H1 (cell line): Measurements from ENCODE around the gene SUMF2.
"Not testable (repeated sequence)": the region's sequence is repeated elsewhere in the genome, so short reads cannot be mapped to it uniquely, and the experiment has no call there.

Experiments
- EP300 ChIP-seq, 2 experiments: IDR thresholded peaks; 1 replicate in 1 of 2; 2 replicates in 1 of 2; pipeline ENCODE4 v1.6.1; 2011 to 2012; ENCODE audit warnings: low read depth in 2 of 2, low read length in 2 of 2, mild to moderate bottlenecking in 2 of 2, borderline replicate concordance in 1 of 2, inconsistent platforms in 1 of 2, moderate library complexity in 1 of 2
- EZH2 ChIP-seq: fragments of 200-600 bp; sonication (generic); IDR thresholded peaks from 2 replicates; pipeline ENCODE4 v1.7.1; 2012; ENCODE audit warnings: low read depth, mild to moderate bottlenecking, moderate library complexity, low read length, inconsistent platforms; ENCODE audit not compliant: severe bottlenecking
- HDAC2 ChIP-seq, 2 experiments: fragments of 300-600 bp in 1 of 2; sonication (generic) in 1 of 2; IDR thresholded peaks; 2 replicates each; pipeline ENCODE4 v1.6.1; 2011 to 2012; ENCODE audit warnings: low read depth in 2 of 2, low read length in 2 of 2, mild to moderate bottlenecking in 2 of 2, moderate library complexity in 2 of 2, borderline replicate concordance in 1 of 2, inconsistent platforms in 1 of 2
- JUN ChIP-seq: IDR thresholded peaks from 2 replicates; pipeline ENCODE4 v1.6.1; 2011; ENCODE audit warnings: low read depth, mild to moderate bottlenecking, improper control_type of control experiment, low read length
- POLR2A ChIP-seq, 2 experiments: IDR thresholded peaks; 1 replicate in 1 of 2; 2 replicates in 1 of 2; pipeline ENCODE4 v1.6.1; 2011; ENCODE audit warnings: low read depth in 2 of 2, low read length in 2 of 2, mild to moderate bottlenecking in 2 of 2; ENCODE audit errors: control extremely low read depth in 1 of 2
- SAP30 ChIP-seq: fragments of 300-600 bp; sonication (generic); IDR thresholded peaks from 2 replicates; pipeline ENCODE4 v1.7.1; 2012; ENCODE audit warnings: low read length, moderate library complexity, mild to moderate bottlenecking, inconsistent platforms; ENCODE audit not compliant: insufficient read depth, insufficient replicate concordance
- SUZ12 ChIP-seq: fragments of 200-600 bp; sonication (generic); IDR thresholded peaks from 2 replicates; pipeline ENCODE4 v1.6.1; 2012; ENCODE audit warnings: mild to moderate bottlenecking, inconsistent platforms, low read length, moderate library complexity, mixed read lengths
- TF ChIP-seq, protein P1 (sequence below), 3 experiments: IDR thresholded peaks; 1 replicate in 2 of 3; 2 replicates in 1 of 3; pipeline versions ENCODE4 v1.5.1 to v1.6.1; 2011; ENCODE audit warnings: low read length in 3 of 3, mild to moderate bottlenecking in 3 of 3, inconsistent platforms in 2 of 3, low read depth in 1 of 3, moderate library complexity in 1 of 3; ENCODE audit not compliant: insufficient read depth in 1 of 3; ENCODE audit errors: control extremely low read depth in 1 of 3
- TF ChIP-seq, protein P2 (sequence below): IDR thresholded peaks from 2 replicates; pipeline ENCODE4 v1.6.1; 2012; ENCODE audit warnings: low read length, inconsistent platforms

DNA sequence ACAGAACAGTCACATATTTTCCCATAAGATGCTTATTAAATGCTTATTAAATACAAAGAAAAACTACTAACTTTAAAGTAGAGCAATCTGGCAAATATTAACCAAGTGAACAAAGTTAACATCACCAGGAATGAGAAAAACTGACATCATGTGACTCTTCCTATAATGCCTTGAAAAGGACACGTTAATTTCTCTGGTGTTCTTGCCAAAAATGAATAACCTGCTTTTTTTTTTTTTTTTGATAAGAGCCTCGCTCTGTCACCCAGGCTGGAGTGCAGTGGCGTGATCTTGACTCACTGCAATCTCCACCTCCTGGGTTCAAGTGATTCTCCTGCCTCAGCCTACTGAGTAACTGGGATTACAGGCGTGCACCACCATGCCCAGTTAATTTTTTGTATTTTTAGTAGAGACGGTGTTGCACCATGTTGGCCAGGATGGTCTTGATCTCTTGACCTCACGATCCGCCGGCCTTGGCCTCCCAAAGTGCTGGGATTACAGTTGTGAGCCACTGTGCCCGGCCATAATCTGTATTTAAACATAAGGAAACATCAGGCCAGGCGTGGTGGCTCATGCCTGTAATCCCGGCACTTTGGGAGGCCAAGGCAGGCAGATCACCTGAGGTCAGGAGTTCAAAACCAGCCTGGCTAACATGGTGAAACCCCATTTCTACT is 16.5 kb upstream of the SUMF2 start:
- TF ChIP-seq, protein P1, sequence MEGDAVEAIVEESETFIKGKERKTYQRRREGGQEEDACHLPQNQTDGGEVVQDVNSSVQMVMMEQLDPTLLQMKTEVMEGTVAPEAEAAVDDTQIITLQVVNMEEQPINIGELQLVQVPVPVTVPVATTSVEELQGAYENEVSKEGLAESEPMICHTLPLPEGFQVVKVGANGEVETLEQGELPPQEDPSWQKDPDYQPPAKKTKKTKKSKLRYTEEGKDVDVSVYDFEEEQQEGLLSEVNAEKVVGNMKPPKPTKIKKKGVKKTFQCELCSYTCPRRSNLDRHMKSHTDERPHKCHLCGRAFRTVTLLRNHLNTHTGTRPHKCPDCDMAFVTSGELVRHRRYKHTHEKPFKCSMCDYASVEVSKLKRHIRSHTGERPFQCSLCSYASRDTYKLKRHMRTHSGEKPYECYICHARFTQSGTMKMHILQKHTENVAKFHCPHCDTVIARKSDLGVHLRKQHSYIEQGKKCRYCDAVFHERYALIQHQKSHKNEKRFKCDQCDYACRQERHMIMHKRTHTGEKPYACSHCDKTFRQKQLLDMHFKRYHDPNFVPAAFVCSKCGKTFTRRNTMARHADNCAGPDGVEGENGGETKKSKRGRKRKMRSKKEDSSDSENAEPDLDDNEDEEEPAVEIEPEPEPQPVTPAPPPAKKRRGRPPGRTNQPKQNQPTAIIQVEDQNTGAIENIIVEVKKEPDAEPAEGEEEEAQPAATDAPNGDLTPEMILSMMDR (IDR thresholded peaks at IDR 0.05; ENCODE audit: control extremely low read depth in 1 of 3, insufficient read depth in 1 of 3, low read depth in 1 of 3, low read length in 3 of 3): not testable (repeated sequence)
- TF ChIP-seq SAP30; EZH2; SUZ12; HDAC2 (IDR thresholded peaks at IDR 0.05; ENCODE audit: borderline replicate concordance in 1 of 2, low read depth in 2 of 2, low read length in 2 of 2); JUN; POLR2A (IDR thresholded peaks at IDR 0.05; ENCODE audit: control extremely low read depth in 1 of 2, low read depth in 2 of 2, low read length in 2 of 2); EP300 (IDR thresholded peaks at IDR 0.05; ENCODE audit: borderline replicate concordance in 1 of 2, low read depth in 2 of 2, low read length in 2 of 2): not testable (repeated sequence)
- TF ChIP-seq, protein P2, sequence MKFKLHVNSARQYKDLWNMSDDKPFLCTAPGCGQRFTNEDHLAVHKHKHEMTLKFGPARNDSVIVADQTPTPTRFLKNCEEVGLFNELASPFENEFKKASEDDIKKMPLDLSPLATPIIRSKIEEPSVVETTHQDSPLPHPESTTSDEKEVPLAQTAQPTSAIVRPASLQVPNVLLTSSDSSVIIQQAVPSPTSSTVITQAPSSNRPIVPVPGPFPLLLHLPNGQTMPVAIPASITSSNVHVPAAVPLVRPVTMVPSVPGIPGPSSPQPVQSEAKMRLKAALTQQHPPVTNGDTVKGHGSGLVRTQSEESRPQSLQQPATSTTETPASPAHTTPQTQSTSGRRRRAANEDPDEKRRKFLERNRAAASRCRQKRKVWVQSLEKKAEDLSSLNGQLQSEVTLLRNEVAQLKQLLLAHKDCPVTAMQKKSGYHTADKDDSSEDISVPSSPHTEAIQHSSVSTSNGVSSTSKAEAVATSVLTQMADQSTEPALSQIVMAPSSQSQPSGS: not testable (repeated sequence)
